Progenitor cell of endocrine pancreas (in vitro differentiated cells): Measurements from ENCODE around the gene RNF217. TPM values are rescaled to one million over a fixed set of nuclear protein-coding genes. Genes with fewer than 3 reads are reported as not detected.
"Not testable (repeated sequence)": the region's sequence is repeated elsewhere in the genome, so short reads cannot be mapped to it uniquely, and the experiment has no call there.

Experiments used
- DNase-seq: peaks from one replicate; pipeline ENCODE4 v3.0.0; 2021; ENCODE audit warnings: low spot score; ENCODE audit not compliant: unreplicated experiment
- H3K27ac Mint-ChIP-seq: 2 replicates; pipeline ENCODE4 v1.8.0; 2021; ENCODE audit warnings: mild to moderate bottlenecking, moderate library complexity, mixed read lengths
- H3K27me3 Mint-ChIP-seq: 2 replicates; pipeline ENCODE4 v1.8.0; 2021; ENCODE audit warnings: mixed read lengths
- H3K36me3 Mint-ChIP-seq: 2 replicates; pipeline ENCODE4 v1.8.0; 2022; ENCODE audit warnings: mixed read lengths; ENCODE audit not compliant: insufficient read depth
- H3K4me1 Mint-ChIP-seq: 2 replicates; pipeline ENCODE4 v1.8.0; 2021; ENCODE audit warnings: low read depth, mixed read lengths
- H3K4me3 Mint-ChIP-seq: 2 replicates; pipeline ENCODE4 v1.8.0; 2021; ENCODE audit warnings: low read depth, mild to moderate bottlenecking, moderate library complexity, mixed read lengths
- H3K9me3 Mint-ChIP-seq: 2 replicates; pipeline ENCODE4 v1.8.0; 2021; ENCODE audit warnings: low read depth, mixed read lengths
- CTCF ChIP-seq: fragments of 200-600 bp; sonication (generic); IDR thresholded peaks from one replicate; pipeline ENCODE4 v1.5.0; 2021; ENCODE audit warnings: antibody characterized with exemption, mild to moderate bottlenecking; ENCODE audit not compliant: unreplicated experiment
- total RNA-seq: library from RNA; stranded (reverse); gene quantifications from 2 replicates; pipeline ENCODE4 v1.2.1, GENCODE V29; 2021

The RNF217 gene
- total RNA-seq, 1 donor from 2014 or later, result 22.6 TPM

- Mint-ChIP-seq H3K36me3 (no peaks in the 10 kb centered on the region), H3K27ac (no peak overlapping the region), H3K4me1 (no peaks in the 10 kb centered on the region), H3K4me3 (no peak overlapping the region), H3K27me3 (no peaks in the 10 kb centered on the region), H3K9me3 (peaks cover 9% of the 10 kb centered on the region)
- TF ChIP-seq CTCF, result no peak
- DNase-seq, result no peak
Measured at GRCh38 chr6:125124049-125124669, 161.9 kb downstream of the RNF217 start.

GRCh38 chr6:125125856-125126255 is 163.6 kb downstream of the RNF217 start:
- H3K36me3 Mint-ChIP-seq, H3K27me3 Mint-ChIP-seq, H3K9me3 Mint-ChIP-seq, H3K4me1 Mint-ChIP-seq, H3K4me3 Mint-ChIP-seq, H3K27ac Mint-ChIP-seq, DNase-seq: not testable (repeated sequence)

GRCh38 chr6:125129354-125129753 is 167.1 kb downstream of the RNF217 start:
- DNase-seq, result no peak
- H3K9me3 Mint-ChIP-seq, result peaks cover 9% of the 10 kb centered on the region
- TF ChIP-seq CTCF, result no peak
- no peaks in the 10 kb centered on the region for H3K4me1 Mint-ChIP-seq
- no peak overlapping the region for H3K4me3 Mint-ChIP-seq
- H3K27me3 Mint-ChIP-seq, result no peaks in the 10 kb centered on the region
- no peaks in the 10 kb centered on the region for H3K36me3 Mint-ChIP-seq
- H3K27ac Mint-ChIP-seq, result no peak overlapping the region

GRCh38 chr6:125132058-125132457 is 169.8 kb downstream of the RNF217 start:
- Mint-ChIP-seq H3K4me3 (no peak overlapping the region), H3K4me1 (no peaks in the 10 kb centered on the region), H3K9me3 (no peaks in the 10 kb centered on the region), H3K36me3 (no peaks in the 10 kb centered on the region), H3K27me3 (no peaks in the 10 kb centered on the region), H3K27ac (no peak overlapping the region)
- TF ChIP-seq CTCF, result no peak
- DNase-seq, result no peak

- Mint-ChIP-seq H3K4me1 (no peaks in the 10 kb centered on the region), H3K27me3 (no peaks in the 10 kb centered on the region), H3K27ac (no peak overlapping the region), H3K36me3 (no peaks in the 10 kb centered on the region), H3K9me3 (no peaks in the 10 kb centered on the region), H3K4me3 (no peak overlapping the region)
- no peak for DNase-seq
- no peak for TF ChIP-seq CTCF
Measured at GRCh38 chr6:125136378-125136777, 174.1 kb downstream of the RNF217 start.

- Mint-ChIP-seq H3K27me3 (no peaks in the 10 kb centered on the region), H3K4me3 (no peak overlapping the region), H3K4me1 (no peaks in the 10 kb centered on the region), H3K27ac (no peak overlapping the region), H3K9me3 (no peaks in the 10 kb centered on the region), H3K36me3 (no peaks in the 10 kb centered on the region)
- no peak for DNase-seq
- TF ChIP-seq CTCF, result no peak
Measured at GRCh38 chr6:125138083-125138482, 175.8 kb downstream of the RNF217 start.
